Measurements from ENCODE around the gene CFAP57. TPM values are rescaled to one million over a fixed set of nuclear protein-coding genes. Genes with fewer than 3 reads are reported as not detected.
"Not testable (repeated sequence)": the region's sequence is repeated elsewhere in the genome, so short reads cannot be mapped to it uniquely, and the experiment has no call there.

CFAP57 gene
- total and polyA plus RNA-seq, 5 experiments from 2014 or later = 0.04 TPM; not detected in 4

- H3K36me3 Mint-ChIP-seq = peaks cover 0 to 7% (median 0%) of the 10 kb centered on the region in 3 donors
- peaks cover 0 to 11% (median 0%) of the 10 kb centered on the region in 9 donors for H3K9me3 Mint-ChIP-seq
- H3K27ac Mint-ChIP-seq = no peak overlapping the region
- DNase-seq (no peak), ATAC-seq (no peak)
- H3K4me3 Mint-ChIP-seq = no peak overlapping the region
- peaks cover 2 to 11% (median 5%) of the 10 kb centered on the region in 5 donors for H3K27me3 Mint-ChIP-seq
- H3K4me1 Mint-ChIP-seq = no peaks in the 10 kb centered on the region
- POLR2A ChIA-PET = no interaction called here
Observed at GRCh38 chr1:43184995-43185394, 12.9 kb downstream of the CFAP57 start.

GRCh38 chr1:43188106-43188505 is 16.0 kb downstream of the CFAP57 start:
- no peak overlapping the region for H3K27ac Mint-ChIP-seq
- no peak for DNase-seq
- no peak overlapping the region for H3K4me3 Mint-ChIP-seq
- peaks cover 0 to 19% (median 2%) of the 10 kb centered on the region in 3 donors for H3K36me3 Mint-ChIP-seq
- peaks cover 3 to 23% (median 8%) of the 10 kb centered on the region in 5 donors for H3K27me3 Mint-ChIP-seq
- POLR2A ChIA-PET = no interaction called here
- H3K9me3 Mint-ChIP-seq = peaks cover 0 to 38% (median 3%) of the 10 kb centered on the region in 9 donors
- no peak for ATAC-seq
- no peaks in the 10 kb centered on the region for H3K4me1 Mint-ChIP-seq

GRCh38 chr1:43194509-43194908 is 22.4 kb downstream of the CFAP57 start:
- H3K4me3 Mint-ChIP-seq = no peak overlapping the region
- POLR2A ChIA-PET = no interaction called here
- no peaks in the 10 kb centered on the region for H3K4me1 Mint-ChIP-seq
- peaks cover 5 to 44% (median 10%) of the 10 kb centered on the region in 9 donors for H3K9me3 Mint-ChIP-seq
- ATAC-seq (no peak), DNase-seq (no peak)
- H3K36me3 Mint-ChIP-seq = peaks cover 0 to 26% (median 9%) of the 10 kb centered on the region in 3 donors
- no peak overlapping the region for H3K27ac Mint-ChIP-seq
- H3K27me3 Mint-ChIP-seq = peaks cover 12 to 25% (median 15%) of the 10 kb centered on the region in 5 donors

GRCh38 chr1:43197343-43198127 is 25.4 kb downstream of the CFAP57 start:
- Mint-ChIP-seq H3K36me3 (peaks cover 0 to 8% (median 7%) of the 10 kb centered on the region in 3 donors), H3K27ac (no peak overlapping the region), H3K4me3 (no peak overlapping the region), H3K27me3 (peaks cover 9 to 21% (median 9%) of the 10 kb centered on the region in 5 donors), H3K9me3 (peaks cover 5 to 16% (median 8%) of the 10 kb centered on the region in 9 donors), H3K4me1 (no peaks in the 10 kb centered on the region)
- no peak for DNase-seq
- no peak for ATAC-seq
- POLR2A ChIA-PET = no interaction called here

- H3K27ac Mint-ChIP-seq = no peak overlapping the region
- no peak for ATAC-seq
- H3K27me3 Mint-ChIP-seq = peaks cover 7 to 19% (median 9%) of the 10 kb centered on the region in 5 donors
- H3K36me3 Mint-ChIP-seq = peaks cover 0 to 11% (median 7%) of the 10 kb centered on the region in 3 donors
- H3K9me3 Mint-ChIP-seq = peaks cover 4 to 14% (median 11%) of the 10 kb centered on the region in 9 donors
- no peak overlapping the region for H3K4me3 Mint-ChIP-seq
- H3K4me1 Mint-ChIP-seq = no peaks in the 10 kb centered on the region
- DNase-seq = no peak
- POLR2A ChIA-PET = no interaction called here
Observed at GRCh38 chr1:43199093-43199726, 27.1 kb downstream of the CFAP57 start.

- Mint-ChIP-seq H3K27ac (no peak overlapping the region), H3K36me3 (peaks cover 0 to 10% (median 0%) of the 10 kb centered on the region in 3 donors), H3K4me3 (no peak overlapping the region), H3K27me3 (peaks cover 3 to 9% (median 5%) of the 10 kb centered on the region in 5 donors), H3K4me1 (no peaks in the 10 kb centered on the region), H3K9me3 (peaks cover 3 to 16% (median 11%) of the 10 kb centered on the region in 9 donors)
- POLR2A ChIA-PET = no interaction called here
- ATAC-seq = no peak
- no peak for DNase-seq
Observed at GRCh38 chr1:43203859-43204258, 31.7 kb downstream of the CFAP57 start.

GRCh38 chr1:43204394-43204793 is 32.3 kb downstream of the CFAP57 start:
- peaks cover 3 to 9% (median 5%) of the 10 kb centered on the region in 5 donors for H3K27me3 Mint-ChIP-seq
- peaks cover 3 to 16% (median 11%) of the 10 kb centered on the region in 9 donors for H3K9me3 Mint-ChIP-seq
- peaks cover 0 to 10% (median 0%) of the 10 kb centered on the region in 3 donors for H3K36me3 Mint-ChIP-seq
- ATAC-seq = no peak
- no peak for DNase-seq
- no peak overlapping the region for H3K27ac Mint-ChIP-seq
- POLR2A ChIA-PET = no interaction called here
- H3K4me1 Mint-ChIP-seq = no peaks in the 10 kb centered on the region
- no peak overlapping the region for H3K4me3 Mint-ChIP-seq

- Mint-ChIP-seq H3K27ac (no peak overlapping the region), H3K4me3 (no peak overlapping the region), H3K36me3 (peaks cover 0 to 10% (median 0%) of the 10 kb centered on the region in 3 donors), H3K4me1 (no peaks in the 10 kb centered on the region), H3K27me3 (peaks cover 3 to 9% (median 5%) of the 10 kb centered on the region in 5 donors), H3K9me3 (peaks cover 3 to 16% (median 11%) of the 10 kb centered on the region in 9 donors)
- no peak for ATAC-seq
- no peak for DNase-seq
- POLR2A ChIA-PET = interaction anchor here (0.6 kb wide), 1 partner anchor 741 kb away, joined by 3 read pairs; the partner anchor contains the start of gene IPO13
Observed at GRCh38 chr1:43205671-43206070, 33.5 kb downstream of the CFAP57 start.

GRCh38 chr1:43206600-43207228 is 34.6 kb downstream of the CFAP57 start:
- no peaks in the 10 kb centered on the region for H3K4me1 Mint-ChIP-seq
- H3K27ac Mint-ChIP-seq = no peak overlapping the region
- DNase-seq (no peak), ATAC-seq (no peak)
- peaks cover 3 to 9% (median 5%) of the 10 kb centered on the region in 5 donors for H3K27me3 Mint-ChIP-seq
- POLR2A ChIA-PET = no interaction called here
- H3K9me3 Mint-ChIP-seq = peaks cover 3 to 16% (median 11%) of the 10 kb centered on the region in 9 donors
- no peak overlapping the region for H3K4me3 Mint-ChIP-seq
- peaks cover 0 to 10% (median 0%) of the 10 kb centered on the region in 3 donors for H3K36me3 Mint-ChIP-seq

GRCh38 chr1:43207229-43207853 is 35.2 kb downstream of the CFAP57 start:
- H3K4me1 Mint-ChIP-seq = no peaks in the 10 kb centered on the region
- peaks cover 3 to 16% (median 11%) of the 10 kb centered on the region in 9 donors for H3K9me3 Mint-ChIP-seq
- no peak overlapping the region for H3K4me3 Mint-ChIP-seq
- no peak for DNase-seq
- ATAC-seq = no peak
- peaks cover 3 to 9% (median 5%) of the 10 kb centered on the region in 5 donors for H3K27me3 Mint-ChIP-seq
- peaks cover 0 to 10% (median 0%) of the 10 kb centered on the region in 3 donors for H3K36me3 Mint-ChIP-seq
- no peak overlapping the region for H3K27ac Mint-ChIP-seq
- POLR2A ChIA-PET = no interaction called here

- H3K4me1 Mint-ChIP-seq, H3K27me3 Mint-ChIP-seq, H3K36me3 Mint-ChIP-seq, POLR2A ChIA-PET, DNase-seq, ATAC-seq, H3K27ac Mint-ChIP-seq, H3K4me3 Mint-ChIP-seq: not testable (repeated sequence)
- peaks cover 3 to 16% (median 11%) of the 10 kb centered on the region in 9 donors for H3K9me3 Mint-ChIP-seq
Observed at GRCh38 chr1:43208277-43208676, 36.1 kb downstream of the CFAP57 start.
